ES-I3 (cell line): Measurements from ENCODE around the gene RBM26.

Experiments used
- H3K36me3 ChIP-seq: 2 replicates; pipeline ENCODE4 v1.6.1; 2013; ENCODE audit warnings: mild to moderate bottlenecking, low read length, control low read depth, moderate library complexity; ENCODE audit not compliant: insufficient read depth
- H3K4me1 ChIP-seq: 2 replicates; pipeline ENCODE4 v1.6.1; 2013; ENCODE audit warnings: mild to moderate bottlenecking, control low read depth, low read length; ENCODE audit not compliant: insufficient read depth
- H3K9ac ChIP-seq: 2 replicates; pipeline ENCODE4 v1.6.1; 2013; ENCODE audit warnings: low read depth, mild to moderate bottlenecking, low read length, moderate library complexity
- H3K9me3 ChIP-seq: 2 replicates; pipeline ENCODE4 v1.6.1; 2013; ENCODE audit warnings: mild to moderate bottlenecking, low read length, moderate library complexity; ENCODE audit not compliant: control insufficient read depth, insufficient read depth

Gene RBM26

GRCh38 chr13:79405831-79406596 lies at the start of gene RBM26:
Gene RBM26, minus strand, starts transcription at chr13:79406255. Its CDS starts 481 bp downstream, at chr13:79405774.
- Histone ChIP-seq H3K4me1 (peaks cover 12% of the 10 kb centered on the region), H3K9me3 (no peaks in the 10 kb centered on the region), H3K36me3 (no peaks in the 10 kb centered on the region; the same call in 1 of the 2 replicates), H3K9ac (peak within 1 kb of the TSS; percentile 88)

GRCh38 chr13:79455331-79455730 lies 49.3 kb upstream of the RBM26 start:
- no peaks in the 10 kb centered on the region for H3K9me3 ChIP-seq
- H3K4me1 ChIP-seq: 0 out of 2 replicates have a peak, but pooled peaks cover 6% of the 10 kb centered on the region
- no peak overlapping the region for H3K9ac ChIP-seq

GRCh38 chr13:79452239-79452913 lies 46.3 kb upstream of the RBM26 start:
- no peak overlapping the region for H3K9ac ChIP-seq

More at GRCh38 chr13:79455331-79455730, 49.3 kb upstream of the RBM26 start:
- no peaks in the 10 kb centered on the region for H3K36me3 ChIP-seq

GRCh38 chr13:79451500-79451962 lies 45.5 kb upstream of the RBM26 start:
- no peak overlapping the region for H3K9ac ChIP-seq
- no peaks in the 10 kb centered on the region for H3K36me3 ChIP-seq
- no peaks in the 10 kb centered on the region for H3K9me3 ChIP-seq

More at GRCh38 chr13:79452239-79452913, 46.3 kb upstream of the RBM26 start:
- H3K36me3 ChIP-seq: no peaks in the 10 kb centered on the region
- H3K9me3 ChIP-seq: no peaks in the 10 kb centered on the region
- 0 out of 2 replicates have a peak, but pooled peaks cover 6% of the 10 kb centered on the region for H3K4me1 ChIP-seq

GRCh38 chr13:79450110-79450509 lies 44.1 kb upstream of the RBM26 start:
- Histone ChIP-seq H3K9me3 (no peaks in the 10 kb centered on the region), H3K36me3 (no peaks in the 10 kb centered on the region), H3K9ac (no peak overlapping the region), H3K4me1 (0 out of 2 replicates have a peak, but pooled peaks cover 6% of the 10 kb centered on the region)

More at GRCh38 chr13:79451500-79451962, 45.5 kb upstream of the RBM26 start:
- H3K4me1 ChIP-seq: 0 out of 2 replicates have a peak, but pooled peaks cover 6% of the 10 kb centered on the region

GRCh38 chr13:79448413-79448812 lies 42.4 kb upstream of the RBM26 start:
- Histone ChIP-seq H3K4me1 (0 out of 2 replicates have a peak, but pooled peaks cover 6% of the 10 kb centered on the region), H3K9ac (no peak overlapping the region), H3K36me3 (no peaks in the 10 kb centered on the region)

GRCh38 chr13:79447741-79448140 lies 41.7 kb upstream of the RBM26 start:
- Histone ChIP-seq H3K9ac (no peak overlapping the region), H3K9me3 (no peaks in the 10 kb centered on the region), H3K4me1 (0 out of 2 replicates have a peak, but pooled peaks cover 6% of the 10 kb centered on the region), H3K36me3 (no peaks in the 10 kb centered on the region)

More at GRCh38 chr13:79448413-79448812, 42.4 kb upstream of the RBM26 start:
- H3K9me3 ChIP-seq: no peaks in the 10 kb centered on the region

- no peaks in the 10 kb centered on the region for H3K9me3 ChIP-seq
- H3K4me1 ChIP-seq: 0 out of 2 replicates have a peak, but pooled peaks cover 6% of the 10 kb centered on the region
- no peaks in the 10 kb centered on the region for H3K36me3 ChIP-seq
- no peak overlapping the region for H3K9ac ChIP-seq
These were observed 41.1 kb upstream of the RBM26 start for GRCh38 chr13:79447141-79447540.

- Histone ChIP-seq H3K9ac (no peak overlapping the region), H3K36me3 (no peaks in the 10 kb centered on the region), H3K4me1 (no peaks in the 10 kb centered on the region), H3K9me3 (no peaks in the 10 kb centered on the region)
These were observed 40.1 kb upstream of the RBM26 start for GRCh38 chr13:79445968-79446645.

- Histone ChIP-seq H3K9me3 (no peaks in the 10 kb centered on the region), H3K36me3 (no peaks in the 10 kb centered on the region), H3K9ac (no peak overlapping the region), H3K4me1 (no peaks in the 10 kb centered on the region)
These were observed 36.7 kb upstream of the RBM26 start for GRCh38 chr13:79442706-79443105.

- Histone ChIP-seq H3K9ac (no peak overlapping the region), H3K4me1 (no peaks in the 10 kb centered on the region), H3K9me3 (no peaks in the 10 kb centered on the region), H3K36me3 (no peaks in the 10 kb centered on the region)
These were observed 36.2 kb upstream of the RBM26 start for GRCh38 chr13:79442221-79442620.

GRCh38 chr13:79440958-79441528 lies 35.0 kb upstream of the RBM26 start:
- peak overlapping the region; percentile 1; the same call in 1 of the 2 replicates for H3K9ac ChIP-seq
- H3K36me3 ChIP-seq: no peaks in the 10 kb centered on the region
- H3K4me1 ChIP-seq: no peaks in the 10 kb centered on the region
- H3K9me3 ChIP-seq: no peaks in the 10 kb centered on the region

- no peaks in the 10 kb centered on the region for H3K4me1 ChIP-seq
- no peaks in the 10 kb centered on the region for H3K36me3 ChIP-seq
- no peak overlapping the region for H3K9ac ChIP-seq
- no peaks in the 10 kb centered on the region for H3K9me3 ChIP-seq
These were observed 33.2 kb upstream of the RBM26 start for GRCh38 chr13:79439275-79439674.

GRCh38 chr13:79435561-79435990 lies 29.5 kb upstream of the RBM26 start:
- H3K9ac ChIP-seq: no peak overlapping the region
- no peaks in the 10 kb centered on the region for H3K4me1 ChIP-seq
- H3K36me3 ChIP-seq: no peaks in the 10 kb centered on the region
- no peaks in the 10 kb centered on the region for H3K9me3 ChIP-seq
